Esophagus muscularis mucosa (tissue), 3 donors: ENCODE results near the gene CCDC12.

Experiments
- POLR2A ChIP-seq: fragments of 450-650 bp; IDR thresholded peaks from one replicate; pipeline ENCODE4 v1.6.1; 2017; ENCODE audit warnings: antibody characterized with exemption, moderate library complexity, mild to moderate bottlenecking, low read depth
- POLR2AphosphoS5 ChIP-seq, 2 donors: sonication (generic); formaldehyde crosslinking; IDR thresholded peaks; one replicate each; pipeline ENCODE4 v1.6.1; 2017; ENCODE audit warnings: antibody characterized with exemption in 2 of 2
- TF ChIP-seq, protein P1 (sequence below), 3 experiments: fragments of 200-600 bp in 2 of 3; fragments of 450-650 bp in 1 of 3; sonication (generic) in 2 of 3; IDR thresholded peaks; one replicate each; pipeline ENCODE4 v1.5.1; 2017 to 2019; ENCODE audit warnings: antibody characterized with exemption in 3 of 3, mild to moderate bottlenecking in 2 of 3, moderate library complexity in 1 of 3

DNA sequence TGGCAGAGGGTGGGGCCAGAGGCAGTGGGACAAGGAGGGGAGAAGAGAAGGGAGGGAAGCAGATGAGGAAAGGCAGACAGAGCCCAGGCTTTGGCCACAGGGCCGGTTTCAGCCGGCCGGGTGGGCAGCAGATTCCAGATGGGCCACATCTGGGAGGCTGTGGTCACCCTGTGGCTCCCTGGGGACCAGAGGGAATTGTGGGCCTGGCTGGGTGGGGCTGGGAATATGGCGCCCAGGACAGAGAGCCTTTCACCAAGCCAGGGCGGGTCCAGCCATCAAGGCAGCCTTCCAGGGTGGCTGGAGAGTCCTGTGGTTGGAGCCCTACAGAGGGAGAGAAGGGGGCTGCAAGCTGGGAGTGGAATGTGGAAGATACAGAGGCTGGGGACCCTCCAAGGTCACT is 80.2 kb downstream of the CCDC12 start:
- no peak for TF ChIP-seq POLR2AphosphoS5 (IDR thresholded peaks at IDR 0.05)
- no peak for TF ChIP-seq POLR2A
- TF ChIP-seq, protein P1, sequence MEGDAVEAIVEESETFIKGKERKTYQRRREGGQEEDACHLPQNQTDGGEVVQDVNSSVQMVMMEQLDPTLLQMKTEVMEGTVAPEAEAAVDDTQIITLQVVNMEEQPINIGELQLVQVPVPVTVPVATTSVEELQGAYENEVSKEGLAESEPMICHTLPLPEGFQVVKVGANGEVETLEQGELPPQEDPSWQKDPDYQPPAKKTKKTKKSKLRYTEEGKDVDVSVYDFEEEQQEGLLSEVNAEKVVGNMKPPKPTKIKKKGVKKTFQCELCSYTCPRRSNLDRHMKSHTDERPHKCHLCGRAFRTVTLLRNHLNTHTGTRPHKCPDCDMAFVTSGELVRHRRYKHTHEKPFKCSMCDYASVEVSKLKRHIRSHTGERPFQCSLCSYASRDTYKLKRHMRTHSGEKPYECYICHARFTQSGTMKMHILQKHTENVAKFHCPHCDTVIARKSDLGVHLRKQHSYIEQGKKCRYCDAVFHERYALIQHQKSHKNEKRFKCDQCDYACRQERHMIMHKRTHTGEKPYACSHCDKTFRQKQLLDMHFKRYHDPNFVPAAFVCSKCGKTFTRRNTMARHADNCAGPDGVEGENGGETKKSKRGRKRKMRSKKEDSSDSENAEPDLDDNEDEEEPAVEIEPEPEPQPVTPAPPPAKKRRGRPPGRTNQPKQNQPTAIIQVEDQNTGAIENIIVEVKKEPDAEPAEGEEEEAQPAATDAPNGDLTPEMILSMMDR (IDR thresholded peaks at IDR 0.05): no peak
